GM19468 (cell line): Measurements from ENCODE around the gene BTBD18.

Experiments used
- ATAC-seq: cut with Tn5 transposase; IDR thresholded peaks from one replicate; pipeline ENCODE4 v1.9.1; 2021; ENCODE audit warnings: mild to moderate bottlenecking, moderate library complexity, moderate number of reproducible peaks; ENCODE audit not compliant: unreplicated experiment; ENCODE audit errors: extremely low read depth

Gene BTBD18, protein sequence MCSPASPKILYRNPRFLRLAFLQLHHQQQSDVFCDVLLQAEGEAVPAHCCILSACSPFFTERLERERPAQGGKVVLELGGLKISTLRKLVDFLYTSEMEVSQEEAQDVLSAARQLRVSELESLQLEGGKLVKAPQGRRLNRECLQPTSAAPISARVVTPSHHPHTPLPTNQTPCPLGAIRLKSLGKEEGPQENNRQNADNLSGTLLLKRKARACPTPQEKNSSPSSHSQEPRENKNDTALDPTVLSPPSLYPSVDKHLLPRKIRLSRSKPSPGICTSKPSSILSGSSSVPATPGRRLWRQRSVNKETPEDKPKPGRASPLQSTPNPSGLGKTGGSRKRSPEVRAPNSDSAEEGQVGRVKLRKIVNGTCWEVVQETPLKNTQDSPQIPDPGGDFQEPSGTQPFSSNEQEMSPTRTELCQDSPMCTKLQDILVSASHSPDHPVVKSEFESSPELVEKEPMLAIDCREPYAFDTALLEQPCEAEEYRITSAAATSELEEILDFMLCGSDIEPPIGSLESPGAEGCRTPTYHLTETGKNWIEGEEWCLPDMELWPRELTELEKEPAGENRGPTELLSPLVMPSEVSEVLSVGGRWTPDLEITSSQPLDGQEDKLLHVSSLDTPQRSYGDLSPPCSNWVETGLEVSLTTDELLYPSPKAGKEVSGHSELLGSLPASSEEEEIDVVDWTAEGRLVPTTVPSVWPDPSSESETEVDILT

DNA sequence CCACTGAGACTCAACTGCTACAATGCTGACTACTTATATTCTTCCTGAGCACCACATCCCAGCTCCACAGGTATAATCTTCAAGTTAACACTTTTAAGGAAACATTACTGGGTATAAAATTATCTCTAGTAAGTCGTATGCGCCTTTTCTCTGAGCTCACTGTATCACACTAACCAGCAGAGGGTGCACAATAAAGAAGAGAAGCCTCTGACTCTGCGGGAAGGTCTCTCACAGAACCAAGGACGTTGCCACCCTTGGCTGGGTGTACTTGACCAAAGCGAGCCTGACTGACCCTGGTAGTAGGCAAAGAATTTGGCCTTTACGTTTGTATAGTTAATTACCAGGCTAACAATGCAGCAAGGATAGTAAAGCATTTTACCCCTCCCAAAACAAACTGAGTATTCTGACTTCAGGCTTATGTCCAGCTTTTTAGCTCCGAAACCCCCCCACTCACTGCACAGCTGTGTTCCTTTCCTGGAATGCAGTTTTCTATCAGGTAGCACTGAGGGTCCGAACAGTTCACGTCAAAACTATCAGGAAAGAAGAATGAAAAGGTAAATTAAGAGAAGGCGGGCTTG is at the start of gene BTBD18:
Gene BTBD18, minus strand, starts transcription at position 144 of the 578 bp plus-strand sequence. CDS start 631 bp downstream, outside the sequence.
- ATAC-seq, result no peak

GRCh38 chr11:57801183-57801485 is 49.5 kb upstream of the BTBD18 start:
- no peak for ATAC-seq

- no peak for ATAC-seq
Observed at GRCh38 chr11:57800444-57801182, 49.0 kb upstream of the BTBD18 start.

GRCh38 chr11:57798905-57799559 is 47.4 kb upstream of the BTBD18 start:
- ATAC-seq, result no peak

DNA sequence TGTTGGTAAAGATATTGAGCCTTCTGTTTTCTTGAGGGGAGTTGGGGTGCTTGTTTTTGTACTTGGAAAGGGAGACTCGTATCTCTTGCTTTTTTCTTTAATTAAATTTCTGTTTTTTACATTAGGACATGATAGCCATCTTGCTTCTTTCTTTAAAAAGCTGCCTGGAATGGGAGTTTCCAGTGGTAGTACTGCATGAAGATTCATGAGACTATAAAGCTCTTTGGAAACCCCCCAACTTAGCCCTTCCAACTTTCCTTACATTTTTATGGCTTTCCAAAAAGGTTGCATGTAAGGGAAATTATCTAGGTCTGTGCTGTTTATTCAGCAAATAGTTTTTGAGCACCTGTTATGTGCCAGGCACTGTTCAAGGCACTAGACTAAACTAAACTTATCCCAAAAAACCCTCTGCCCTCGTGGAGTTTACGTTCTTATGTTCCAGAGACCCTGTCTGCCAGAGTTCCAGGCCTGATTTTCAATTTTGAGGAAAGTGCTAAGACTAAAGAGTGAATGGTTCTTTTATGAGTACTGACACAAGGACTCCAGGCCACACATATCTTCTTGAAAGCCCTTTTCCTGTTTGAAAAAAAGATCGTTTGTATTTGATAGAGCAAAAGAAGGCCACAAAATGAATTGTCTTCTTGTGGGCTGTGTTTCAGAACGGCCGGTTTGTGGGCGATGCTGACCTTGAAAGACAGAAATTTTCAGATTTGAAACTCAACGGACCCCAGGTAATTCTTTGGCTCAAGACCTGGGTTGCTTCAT is 41.9 kb upstream of the BTBD18 start:
- ATAC-seq, result no peak

DNA sequence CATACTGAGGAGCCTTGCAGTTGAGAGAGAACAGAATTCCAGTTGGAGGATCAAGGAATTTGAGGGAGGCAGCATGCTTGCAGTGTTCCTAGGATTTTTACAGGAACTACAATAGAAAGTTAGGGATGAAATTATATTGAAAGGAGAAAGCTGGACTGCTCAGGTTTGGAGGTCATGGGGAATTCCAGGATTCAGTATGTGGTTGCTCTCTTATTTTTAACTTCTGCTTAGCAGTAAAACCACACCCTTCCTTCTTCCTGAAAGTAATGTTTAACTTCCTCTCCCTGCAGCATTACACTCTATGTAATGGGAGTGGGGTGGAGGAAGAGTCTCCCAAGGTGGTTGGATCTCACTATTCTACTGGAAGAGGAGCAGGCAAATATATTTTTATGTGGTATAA is 41.3 kb upstream of the BTBD18 start:
- no peak for ATAC-seq

DNA sequence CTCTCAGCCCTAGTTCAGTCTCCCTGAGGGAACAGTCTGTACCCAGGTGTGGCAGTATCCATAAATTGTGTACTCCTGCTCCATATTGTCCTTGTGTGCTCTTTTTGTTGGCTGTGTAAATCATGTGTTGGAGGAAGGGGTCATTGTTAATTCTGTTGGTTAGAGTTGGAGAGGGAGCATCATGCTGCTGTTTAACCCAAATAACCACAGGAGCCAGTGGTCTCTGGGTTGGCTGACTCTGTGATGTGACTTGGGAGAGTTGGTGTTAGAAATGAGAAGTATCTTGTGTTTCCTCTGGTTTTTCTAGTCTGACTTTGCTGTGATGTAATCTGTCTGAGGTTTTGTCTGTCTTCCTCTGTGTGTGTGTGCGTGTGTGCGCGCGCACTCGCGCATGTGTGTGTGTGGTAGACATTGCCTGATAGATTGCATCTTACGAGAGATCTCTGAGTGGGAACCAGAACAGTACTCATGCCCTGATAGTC is 40.5 kb upstream of the BTBD18 start:
- ATAC-seq, result peak; percentile 74

GRCh38 chr11:57791321-57792059 is 39.9 kb upstream of the BTBD18 start:
- ATAC-seq, result no peak

GRCh38 chr11:57788703-57789088 is 37.1 kb upstream of the BTBD18 start:
- no peak for ATAC-seq

GRCh38 chr11:57787920-57788702 is 36.5 kb upstream of the BTBD18 start:
- ATAC-seq, result no peak

DNA sequence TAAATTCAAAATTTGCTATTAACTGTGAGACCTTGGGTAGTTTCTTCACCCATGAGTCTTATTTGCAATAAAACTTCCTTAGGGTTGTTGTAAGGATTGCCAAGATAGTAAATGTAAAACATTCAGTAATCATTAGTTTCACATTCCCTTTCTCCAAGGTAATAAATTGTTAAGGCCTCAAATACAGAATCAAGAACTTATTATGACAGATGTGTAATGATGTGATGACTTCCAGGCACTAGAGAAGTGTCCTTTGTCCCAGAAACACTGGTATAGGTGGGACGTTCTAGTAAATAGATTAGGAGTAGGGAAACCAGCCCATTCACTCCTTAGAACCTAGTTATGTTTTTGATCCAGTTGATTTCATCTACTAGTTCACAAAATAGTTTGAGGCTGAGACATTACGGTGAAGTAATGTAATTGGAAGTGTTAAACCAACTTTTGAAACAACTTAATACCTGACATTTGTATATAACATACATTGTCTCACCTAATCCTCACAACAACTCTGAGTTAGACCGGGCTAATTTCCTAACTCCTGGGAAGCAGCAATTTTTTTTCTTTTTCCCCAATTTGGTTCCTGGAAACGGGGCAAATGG is 35.5 kb upstream of the BTBD18 start:
- ATAC-seq, result no peak

DNA sequence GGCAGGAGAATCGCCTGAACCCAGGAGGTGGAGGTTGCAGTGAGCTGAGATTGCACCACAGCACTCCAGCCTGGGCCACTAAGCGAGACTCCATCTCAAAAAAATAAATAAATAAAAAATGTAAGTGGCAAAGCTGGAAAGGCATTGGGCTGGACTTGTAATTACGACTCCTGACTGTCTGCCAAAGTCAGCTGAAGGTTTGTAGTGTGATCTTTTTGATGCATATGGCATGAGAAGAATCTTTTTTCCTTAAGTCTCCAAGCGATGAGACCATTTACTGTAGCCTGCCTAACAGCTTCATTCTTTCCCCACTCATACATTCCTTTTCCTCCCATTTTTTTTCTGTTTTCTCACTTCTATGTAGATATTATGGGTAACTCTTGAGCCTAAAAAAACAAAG is 34.8 kb upstream of the BTBD18 start:
- ATAC-seq, result no peak

- no peak for ATAC-seq
Observed at GRCh38 chr11:57785072-57785471, 33.5 kb upstream of the BTBD18 start.

- ATAC-seq, result no peak
Observed at GRCh38 chr11:57781529-57781943, 29.9 kb upstream of the BTBD18 start.

DNA sequence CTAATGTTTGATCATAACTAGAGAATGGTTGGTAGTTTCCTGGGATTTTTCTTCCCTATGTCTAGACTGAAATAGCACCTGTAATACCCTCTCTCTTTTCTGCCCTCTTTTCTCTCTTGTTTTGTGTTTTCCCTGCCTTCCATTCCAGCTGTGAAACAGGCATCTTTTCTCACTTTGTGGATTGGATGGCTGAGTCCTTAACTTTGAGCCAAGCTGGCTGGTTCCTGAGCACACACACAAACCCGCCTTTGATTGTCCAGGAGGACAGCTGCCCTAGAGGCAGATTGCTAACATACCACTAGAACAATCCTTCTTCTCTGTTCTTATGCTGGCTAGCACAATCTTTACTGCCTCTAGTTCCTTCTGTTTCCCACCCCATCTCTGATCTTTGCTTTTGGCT is 27.7 kb upstream of the BTBD18 start:
- ATAC-seq, result no peak

GRCh38 chr11:57778318-57779037 is 26.9 kb upstream of the BTBD18 start:
- no peak for ATAC-seq

DNA sequence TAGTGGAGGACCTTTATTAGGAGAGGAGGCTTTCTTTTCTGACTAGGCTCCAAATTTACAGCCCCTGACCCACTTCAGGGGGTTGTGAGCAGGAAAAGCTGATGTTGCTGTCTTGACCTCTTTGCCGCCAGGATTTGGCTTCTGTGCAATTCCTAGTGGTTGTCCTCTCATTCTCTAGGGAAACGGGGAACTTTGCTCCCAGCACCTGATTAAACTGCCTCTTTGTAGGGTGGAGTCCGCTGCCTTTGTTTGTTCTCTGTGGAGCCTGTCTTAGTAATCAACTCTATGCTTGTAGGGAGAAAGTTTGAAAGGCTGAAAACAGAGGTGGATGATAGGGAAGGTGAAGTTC is 26.3 kb upstream of the BTBD18 start:
- ATAC-seq, result no peak
